RWPE2 (cell line): ENCODE data around the gene ENKD1.

ENCODE experiments used
- ATAC-seq: fragments of 200-7000 bp; cut with Tn5 transposase; 3 replicates; pipeline ENCODE4 v1.9.1; 2021; ENCODE audit warnings: low read depth
- DNase-seq: peaks from one replicate; pipeline ENCODE4 v3.0.0-alpha.2; 2020; ENCODE audit warnings: low spot score
- H3K27ac ChIP-seq: fragments of 450-650 bp; 2 replicates; pipeline ENCODE4 v1.5.1; 2017; ENCODE audit warnings: mild to moderate bottlenecking; ENCODE audit not compliant: poor library complexity, severe bottlenecking
- H3K27me3 ChIP-seq: fragments of 250-450 bp; sonication (Bioruptor Pico); 2 replicates; pipeline ENCODE4 v1.5.1; 2021; ENCODE audit warnings: mild to moderate bottlenecking, moderate library complexity; ENCODE audit not compliant: insufficient read depth, poor library complexity, severe bottlenecking
- H3K36me3 ChIP-seq: fragments of 250-450 bp; sonication (Bioruptor Pico); 2 replicates; pipeline ENCODE4 v1.5.1; 2020; ENCODE audit warnings: low read depth, mild to moderate bottlenecking, moderate library complexity
- H3K4me1 ChIP-seq: fragments of 250-450 bp; sonication (Bioruptor Pico); 2 replicates; pipeline ENCODE4 v1.5.1; 2021; ENCODE audit warnings: mild to moderate bottlenecking, moderate library complexity; ENCODE audit not compliant: insufficient read depth, poor library complexity, severe bottlenecking
- H3K4me3 ChIP-seq: fragments of 250-450 bp; sonication (Bioruptor Pico); 2 replicates; pipeline ENCODE4 v1.5.1; 2021; ENCODE audit warnings: mild to moderate bottlenecking, moderate library complexity; ENCODE audit not compliant: severe bottlenecking
- H3K9me3 ChIP-seq: fragments of 250-450 bp; sonication (Bioruptor Pico); 2 replicates; pipeline ENCODE4 v1.5.1; 2021; ENCODE audit warnings: mild to moderate bottlenecking, moderate library complexity; ENCODE audit not compliant: severe bottlenecking
- TF ChIP-seq, protein P1 (sequence below): fragments of 450-650 bp; IDR thresholded peaks from one replicate; pipeline ENCODE4 v1.5.1; 2017; ENCODE audit warnings: mild to moderate bottlenecking, moderate library complexity; ENCODE audit not compliant: poor library complexity, severe bottlenecking

The ENKD1 gene

DNA sequence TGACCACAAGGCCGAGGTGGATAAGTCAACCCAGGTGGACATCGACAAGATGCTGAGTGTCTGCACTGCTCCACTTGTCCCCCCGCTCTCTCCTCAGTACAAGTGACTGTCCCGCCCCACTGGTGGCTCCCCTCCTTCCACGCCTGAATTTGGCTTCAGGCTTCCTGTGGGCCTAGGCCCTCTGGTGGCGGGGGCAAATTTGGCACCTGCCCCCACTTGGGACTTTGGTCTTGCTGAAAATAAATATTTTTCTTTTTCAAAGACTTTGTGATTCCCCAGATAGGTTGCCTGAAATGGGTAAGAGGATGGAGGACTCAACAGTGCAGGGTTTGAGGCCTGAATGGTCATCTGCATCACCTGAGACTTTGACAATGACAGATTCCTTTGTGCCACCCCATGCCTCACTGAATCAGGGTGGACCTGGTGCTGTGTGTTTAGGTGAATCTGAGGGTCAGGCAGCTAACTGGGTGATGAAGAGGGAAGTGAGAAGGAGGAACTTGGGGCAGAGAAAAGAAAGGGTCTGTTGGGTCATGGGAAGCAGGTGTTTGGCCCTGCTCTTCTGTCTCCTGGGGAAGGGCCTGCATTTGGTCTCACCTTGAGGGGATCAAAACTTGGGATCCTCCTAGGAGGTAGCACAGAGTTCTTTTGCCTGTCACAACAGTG, 2.1 kb upstream of the ENKD1 start:
- no peaks in the 10 kb centered on the region for H3K36me3 ChIP-seq
- TF ChIP-seq, protein P1, sequence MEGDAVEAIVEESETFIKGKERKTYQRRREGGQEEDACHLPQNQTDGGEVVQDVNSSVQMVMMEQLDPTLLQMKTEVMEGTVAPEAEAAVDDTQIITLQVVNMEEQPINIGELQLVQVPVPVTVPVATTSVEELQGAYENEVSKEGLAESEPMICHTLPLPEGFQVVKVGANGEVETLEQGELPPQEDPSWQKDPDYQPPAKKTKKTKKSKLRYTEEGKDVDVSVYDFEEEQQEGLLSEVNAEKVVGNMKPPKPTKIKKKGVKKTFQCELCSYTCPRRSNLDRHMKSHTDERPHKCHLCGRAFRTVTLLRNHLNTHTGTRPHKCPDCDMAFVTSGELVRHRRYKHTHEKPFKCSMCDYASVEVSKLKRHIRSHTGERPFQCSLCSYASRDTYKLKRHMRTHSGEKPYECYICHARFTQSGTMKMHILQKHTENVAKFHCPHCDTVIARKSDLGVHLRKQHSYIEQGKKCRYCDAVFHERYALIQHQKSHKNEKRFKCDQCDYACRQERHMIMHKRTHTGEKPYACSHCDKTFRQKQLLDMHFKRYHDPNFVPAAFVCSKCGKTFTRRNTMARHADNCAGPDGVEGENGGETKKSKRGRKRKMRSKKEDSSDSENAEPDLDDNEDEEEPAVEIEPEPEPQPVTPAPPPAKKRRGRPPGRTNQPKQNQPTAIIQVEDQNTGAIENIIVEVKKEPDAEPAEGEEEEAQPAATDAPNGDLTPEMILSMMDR, result no peak
- no peaks in the 10 kb centered on the region for H3K9me3 ChIP-seq
- H3K27ac ChIP-seq, result no peak overlapping the region
- no peak for DNase-seq
- ATAC-seq, result no peak
- no peak overlapping the region for H3K4me3 ChIP-seq
- peaks cover 6% of the 10 kb centered on the region for H3K4me1 ChIP-seq
- H3K27me3 ChIP-seq, result no peaks in the 10 kb centered on the region

DNA sequence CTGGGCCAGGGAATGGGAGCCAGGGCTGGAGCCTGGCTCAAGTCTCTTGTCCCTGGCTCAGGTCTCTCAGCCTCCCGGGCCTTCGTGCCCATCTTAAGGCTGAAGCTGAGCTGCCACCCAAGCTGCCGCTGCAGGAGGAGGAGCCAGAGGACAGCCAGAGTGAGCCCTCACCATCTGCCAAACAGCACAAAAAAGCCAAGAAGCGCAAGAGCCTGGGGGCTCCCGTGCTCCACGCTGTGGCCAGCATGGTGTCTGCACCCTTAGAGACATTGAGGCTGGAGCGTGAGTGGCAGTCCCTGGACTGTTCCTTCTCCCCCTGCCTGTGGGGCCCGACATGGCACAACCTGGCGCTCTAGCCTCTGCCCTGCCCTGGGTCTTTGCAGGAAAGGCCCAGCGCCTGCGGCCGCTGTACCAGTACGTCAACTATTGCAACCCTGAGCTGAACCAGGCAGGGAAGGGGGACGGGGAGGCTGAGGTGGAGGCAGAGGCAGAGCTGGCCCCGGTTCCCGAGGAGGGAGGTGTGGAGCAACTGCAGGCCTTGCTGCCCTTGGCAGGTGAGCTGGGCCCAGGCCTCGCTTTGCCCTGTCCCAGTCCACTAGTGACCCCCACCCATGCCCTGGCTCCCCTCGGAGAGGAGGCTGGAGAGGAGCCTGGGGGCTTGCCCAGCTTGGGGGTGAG, 1.4 kb upstream of the ENKD1 start:
- peak; percentile 84 for ATAC-seq
- DNase-seq, result peak; percentile 87
- H3K4me3 ChIP-seq, result no peak overlapping the region
- H3K4me1 ChIP-seq, result peaks cover 6% of the 10 kb centered on the region
- no peaks in the 10 kb centered on the region for H3K27me3 ChIP-seq
- H3K36me3 ChIP-seq, result no peaks in the 10 kb centered on the region
- H3K9me3 ChIP-seq, result no peaks in the 10 kb centered on the region
- TF ChIP-seq, protein P1, result peak; percentile 88
- H3K27ac ChIP-seq, result peak overlapping the region; percentile 54

GRCh38 chr16:67667453-67667816, 885 bp upstream of the ENKD1 start:
- Histone ChIP-seq H3K27me3 (no peaks in the 10 kb centered on the region), H3K9me3 (no peaks in the 10 kb centered on the region), H3K4me1 (peaks cover 6% of the 10 kb centered on the region), H3K4me3 (peak overlapping the region; percentile 71), H3K27ac (peak overlapping the region; percentile 54), H3K36me3 (no peaks in the 10 kb centered on the region)
- ATAC-seq (no peak), DNase-seq (no peak)
- TF ChIP-seq, protein P1, result no peak

- Histone ChIP-seq H3K9me3 (no peaks in the 10 kb centered on the region), H3K4me3 (peak overlapping the region; percentile 71), H3K27me3 (no peaks in the 10 kb centered on the region), H3K27ac (peak overlapping the region; percentile 54), H3K36me3 (no peaks in the 10 kb centered on the region), H3K4me1 (peaks cover 6% of the 10 kb centered on the region)
- ATAC-seq (peak; percentile 4; the same call in 2 of the 3 replicates), DNase-seq (no peak)
- TF ChIP-seq, protein P1, result no peak
Measured at GRCh38 chr16:67666032-67666551, 458 bp downstream of the ENKD1 start.

GRCh38 chr16:67665598-67665997, 952 bp downstream of the ENKD1 start:
- TF ChIP-seq, protein P1, result no peak
- Histone ChIP-seq H3K4me1 (peaks cover 6% of the 10 kb centered on the region), H3K9me3 (no peaks in the 10 kb centered on the region), H3K36me3 (no peaks in the 10 kb centered on the region), H3K27me3 (no peaks in the 10 kb centered on the region), H3K27ac (peak overlapping the region; percentile 54), H3K4me3 (peak overlapping the region; percentile 71)
- no peak for ATAC-seq
- DNase-seq, result no peak
